Measurements from ENCODE around the gene PICK1.

The PICK1 gene

GRCh38 chr22:38088629-38089473 is 31.6 kb downstream of the PICK1 start:
- no peak for DNase-seq (ENCODE audit: low spot score)

DNA sequence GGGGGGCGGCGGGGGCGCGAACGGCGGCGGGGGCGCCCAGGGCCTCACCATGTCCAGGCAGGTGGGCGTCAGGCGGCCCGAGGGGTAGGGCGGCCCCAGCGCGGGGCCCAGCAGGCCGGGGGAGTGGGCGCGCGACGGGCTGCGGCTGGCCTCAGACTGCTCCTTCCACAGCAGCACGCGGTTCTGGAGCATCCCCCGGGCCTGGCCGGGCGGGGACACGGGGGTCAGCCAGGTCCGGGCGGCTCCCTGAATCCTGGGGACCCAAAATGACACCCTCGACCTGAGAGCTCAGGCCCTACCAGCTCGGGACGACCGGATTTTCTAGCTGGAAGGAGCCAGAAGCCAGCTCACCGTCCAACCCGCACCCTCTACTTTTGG is 32.3 kb downstream of the PICK1 start:
- no peak for DNase-seq (ENCODE audit: low spot score)

DNA sequence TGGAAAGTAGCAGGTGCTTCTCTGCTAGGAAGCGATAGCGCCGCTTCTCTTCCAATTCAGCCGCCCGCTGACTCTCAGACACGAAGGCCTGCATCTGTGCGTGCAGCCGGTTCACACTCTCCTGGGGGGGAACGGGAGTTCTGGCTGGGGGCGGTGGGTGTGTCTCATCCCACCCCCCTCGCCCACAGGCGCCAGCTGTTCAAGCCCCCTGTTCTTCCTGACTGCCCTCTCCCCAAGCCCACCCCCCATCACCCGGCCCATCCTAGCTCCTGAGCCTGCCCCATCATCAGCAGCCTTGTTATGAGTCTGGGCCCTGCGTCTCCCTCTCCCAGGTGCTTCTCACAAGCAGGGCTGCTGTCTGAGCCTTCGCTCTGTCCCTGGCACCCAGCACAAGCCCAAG is 39.9 kb downstream of the PICK1 start:
- DNase-seq (ENCODE audit: low spot score): no peak

- DNase-seq (ENCODE audit: low spot score): no peak
These were observed 40.6 kb downstream of the PICK1 start for GRCh38 chr22:38097557-38098409.

DNA sequence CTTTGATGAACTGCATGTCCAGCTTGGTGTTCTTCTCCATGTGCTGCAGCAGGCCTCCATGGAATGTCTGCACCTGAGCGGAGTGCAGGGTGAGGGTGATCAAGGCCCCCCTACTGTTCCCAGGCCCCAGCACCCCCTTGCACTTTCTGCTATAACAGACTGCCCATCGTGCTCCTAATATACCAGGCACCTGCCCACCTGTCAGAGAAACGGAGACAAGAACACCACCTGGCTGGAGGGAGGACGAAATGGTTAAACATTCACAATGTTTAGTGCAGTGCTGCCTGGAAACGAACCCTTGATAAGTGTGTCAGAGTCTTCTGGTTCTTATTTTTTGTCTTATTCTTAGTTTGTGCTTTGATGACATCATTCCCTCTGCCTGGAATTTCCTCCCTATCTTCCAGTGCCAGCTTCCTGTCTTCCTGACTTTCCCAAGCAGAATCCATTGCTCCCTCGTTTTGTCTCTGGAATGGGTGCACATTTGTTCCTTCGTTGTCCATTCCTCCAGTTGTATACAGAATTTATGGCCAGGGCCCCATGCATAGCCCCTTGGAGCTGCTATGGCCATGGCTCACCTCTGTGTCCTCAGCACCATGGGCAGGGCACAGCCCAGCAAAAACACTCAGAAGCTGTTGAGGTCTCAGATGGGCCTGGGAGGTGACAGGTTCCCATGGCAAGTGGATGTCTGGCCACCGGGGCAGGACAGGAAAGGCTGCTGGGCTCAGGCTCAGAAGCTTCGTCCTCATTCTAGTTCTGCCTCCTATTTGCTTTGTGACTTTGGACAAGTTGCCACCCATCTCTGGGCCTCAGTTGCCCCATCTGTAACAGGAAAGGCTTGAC is 41.4 kb downstream of the PICK1 start:
- no peak for DNase-seq (ENCODE audit: low spot score)

DNA sequence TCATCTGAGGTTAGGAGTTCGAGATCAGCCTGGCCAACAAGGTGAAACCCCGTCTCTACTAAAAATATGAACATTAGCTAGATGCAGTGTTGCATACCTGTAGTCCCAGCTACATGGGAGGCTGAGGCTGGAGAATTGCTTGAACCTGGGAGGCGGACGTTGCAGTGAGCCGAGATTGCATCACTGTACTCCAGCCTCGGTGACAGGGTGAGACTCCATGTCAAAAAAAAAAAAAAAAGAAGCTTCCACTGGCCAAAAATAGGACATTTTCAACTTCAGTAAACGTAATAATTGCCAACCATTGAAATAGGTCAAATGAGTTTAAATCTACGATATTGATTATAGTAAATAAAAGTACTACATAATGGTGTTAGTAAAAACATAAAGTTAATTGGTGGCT is 46.4 kb downstream of the PICK1 start:
- DNase-seq (ENCODE audit: low spot score): no peak

DNA sequence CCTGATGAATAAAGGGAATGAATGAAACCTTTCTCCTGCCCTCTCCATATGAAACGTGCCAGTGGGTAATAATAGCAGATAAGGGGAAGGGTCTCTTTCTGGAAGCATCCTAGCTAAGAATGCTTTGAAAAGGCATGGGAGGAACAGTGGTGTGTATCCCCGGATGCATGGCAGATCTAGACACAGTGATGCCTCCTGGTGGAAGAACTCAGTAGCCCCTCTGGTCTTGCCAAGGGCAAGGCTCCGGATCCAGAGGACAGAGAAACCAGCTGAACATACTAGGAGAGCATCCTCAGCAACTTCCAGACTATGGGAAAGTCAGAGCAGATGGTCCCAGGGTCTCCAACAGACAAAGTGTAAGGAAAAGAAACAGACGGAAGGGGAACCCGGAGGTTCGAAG is 46.9 kb downstream of the PICK1 start:
- no peak for DNase-seq (ENCODE audit: low spot score)

- no peak for DNase-seq (ENCODE audit: low spot score)
These were observed 49.8 kb downstream of the PICK1 start for GRCh38 chr22:38106814-38107578.

GRCh38 chr22:38107692-38108515 is 50.7 kb downstream of the PICK1 start:
- DNase-seq (ENCODE audit: low spot score): no peak

GRCh38 chr22:38108561-38109319 is 51.5 kb downstream of the PICK1 start:
- no peak for DNase-seq (ENCODE audit: low spot score)

GRCh38 chr22:38109371-38110001 is 52.3 kb downstream of the PICK1 start:
- no peak for DNase-seq (ENCODE audit: low spot score)

DNA sequence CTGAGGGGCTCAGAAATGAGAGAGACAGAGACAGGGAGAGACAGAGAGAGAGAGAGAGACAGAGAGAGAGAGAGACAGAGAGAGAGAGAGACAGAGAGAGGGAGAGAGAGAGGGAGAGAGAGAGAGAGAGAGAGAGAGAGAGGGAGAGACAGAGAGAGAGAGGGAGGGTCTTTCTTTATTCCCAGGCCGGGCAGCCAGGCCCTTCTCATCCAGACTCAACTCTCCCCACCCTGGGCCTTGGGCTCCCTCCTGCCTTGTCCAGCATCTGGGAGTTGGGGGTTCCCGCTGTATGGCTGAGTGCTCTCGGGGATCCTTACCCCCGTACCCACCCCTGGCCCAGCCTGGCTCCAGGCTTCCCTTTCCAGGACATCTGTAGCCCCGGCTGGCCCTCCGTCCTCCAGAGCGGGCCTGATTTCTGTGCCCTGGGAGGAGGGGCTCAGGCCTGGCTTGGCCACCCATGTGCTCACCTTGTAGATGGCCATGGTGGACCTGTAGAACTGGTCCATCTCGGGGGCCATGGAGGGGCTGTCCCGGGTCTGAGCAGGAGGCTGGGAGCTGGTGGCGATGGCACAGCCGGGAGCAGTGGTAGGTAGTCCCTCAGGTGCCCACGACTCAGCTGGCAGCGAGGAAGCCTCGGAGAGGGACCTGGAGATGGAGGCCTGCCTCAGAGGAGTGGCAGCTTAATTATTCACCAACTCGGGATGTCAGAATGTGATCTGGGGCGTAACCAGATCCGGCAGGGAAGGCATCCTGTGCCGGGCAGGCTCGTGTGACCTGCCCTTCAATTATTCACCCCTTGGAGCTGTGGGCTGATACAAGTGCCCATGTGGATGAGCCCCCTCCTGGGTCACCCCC is 53.0 kb downstream of the PICK1 start, which contains the start of gene BAIAP2L2:
Gene BAIAP2L2 (minus strand): TSS at position 677 of the 855 bp plus-strand sequence. CDS start 159 bp downstream, at position 518.
- no peak for DNase-seq (ENCODE audit: low spot score)

DNA sequence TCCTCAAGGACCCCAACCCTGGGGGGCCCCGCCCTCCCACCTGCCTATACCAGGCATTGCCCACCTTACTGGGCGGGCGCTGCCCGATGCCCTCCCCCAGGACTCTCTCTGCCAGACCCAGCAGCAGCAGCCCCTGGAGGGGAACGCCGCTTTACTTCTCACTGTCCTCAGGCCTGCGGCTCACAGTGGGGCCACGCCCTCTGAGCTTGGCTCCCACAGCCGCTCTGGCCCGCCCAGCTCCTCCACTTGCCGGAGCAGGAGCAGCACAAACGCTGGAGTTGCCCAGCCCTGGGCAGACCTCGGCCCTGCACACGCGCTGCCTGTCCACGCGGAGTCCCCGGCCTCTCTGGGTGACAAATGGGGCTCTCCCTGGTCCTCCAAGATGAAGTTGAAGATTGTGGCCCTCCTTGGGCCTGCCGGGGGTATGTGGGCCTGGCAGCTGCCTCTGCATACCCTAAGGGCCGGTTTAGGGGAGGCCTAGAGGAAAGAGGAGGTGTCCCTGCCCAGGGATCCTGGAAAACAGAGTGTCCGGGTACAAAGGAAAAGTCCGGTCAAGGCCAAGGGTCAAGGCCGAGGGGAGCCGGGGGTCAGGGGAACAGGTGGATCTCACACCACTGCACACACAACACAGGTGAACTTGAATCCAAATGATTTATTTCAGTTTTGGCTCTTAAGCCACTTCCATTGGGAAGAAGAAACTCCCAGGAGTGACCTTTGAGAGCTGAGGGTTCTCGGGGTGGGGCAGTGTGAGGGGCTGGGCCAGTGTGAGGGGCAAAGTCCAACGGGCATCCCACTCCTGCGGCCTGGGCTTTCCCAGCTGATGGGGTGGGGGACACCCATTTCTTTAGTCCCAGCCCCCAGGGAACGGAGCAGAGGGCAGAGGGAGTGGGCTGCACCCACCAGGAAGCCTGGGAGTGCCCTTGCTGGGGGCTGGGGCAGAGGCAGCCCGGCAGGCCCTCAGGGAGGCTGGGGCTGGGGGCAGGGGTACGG is 54.0 kb downstream of the PICK1 start:
- DNase-seq (ENCODE audit: low spot score): no peak

- DNase-seq (ENCODE audit: low spot score): no peak
These were observed 54.7 kb downstream of the PICK1 start for GRCh38 chr22:38111925-38112355.

GRCh38 chr22:38112381-38112780 is 55.2 kb downstream of the PICK1 start:
- no peak for DNase-seq (ENCODE audit: low spot score)

GRCh38 chr22:38114484-38115398 is 57.5 kb downstream of the PICK1 start:
- peak; percentile 55 for DNase-seq (ENCODE audit: low spot score)
